ENCODE data around the gene OR2T27. TPM values are rescaled to one million over a fixed set of nuclear protein-coding genes. Genes with fewer than 3 reads are reported as not detected.
A peak's percentile ranks its signal among the peaks of the same experiment; 100 is the strongest.

OR2T27 gene
- total RNA-seq, 3 donors from 2014 or later, result not detected

GRCh38 chr1:248696774-248697173 lies 41.4 kb upstream of the OR2T27 start:
- ATAC-seq (no peak), DNase-seq (no peak)
- intact Hi-C loops (cut with DNase I, micrococcal nuclease), result loop anchor here in 1 of 2 donors (2.0 kb wide), 1 partner anchor 110 kb away; no protein-coding TSS in a partner anchor
- no peaks in the 10 kb centered on the region for H3K4me1 ChIP-seq (ENCODE audit: low read depth)
- H3K9me3 ChIP-seq, result no peaks in the 10 kb centered on the region
- no peak overlapping the region for H3K4me3 ChIP-seq
- no peaks in the 10 kb centered on the region for H3K36me3 ChIP-seq (ENCODE audit: low read depth)
- no peak for TF ChIP-seq CTCF (IDR thresholded peaks at IDR 0.05)

GRCh38 chr1:248696261-248696660 lies 40.9 kb upstream of the OR2T27 start:
- ATAC-seq (peak; percentile 81), DNase-seq (peak in 2 of 3 donors; percentile 61 to 72)
- H3K4me1 ChIP-seq (ENCODE audit: low read depth), result no peaks in the 10 kb centered on the region
- H3K4me3 ChIP-seq, result no peak overlapping the region
- intact Hi-C loops (cut with DNase I, micrococcal nuclease), result loop anchor here in 1 of 2 donors (2.0 kb wide), 1 partner anchor 111 kb away; no protein-coding TSS in a partner anchor
- no peaks in the 10 kb centered on the region for H3K36me3 ChIP-seq (ENCODE audit: low read depth)
- H3K9me3 ChIP-seq, result no peaks in the 10 kb centered on the region
- no peak for TF ChIP-seq CTCF (IDR thresholded peaks at IDR 0.05)

GRCh38 chr1:248695451-248696132 lies 40.3 kb upstream of the OR2T27 start:
- Histone ChIP-seq H3K4me3 (no peak overlapping the region), H3K36me3 (ENCODE audit: low read depth) (no peaks in the 10 kb centered on the region), H3K4me1 (ENCODE audit: low read depth) (no peaks in the 10 kb centered on the region), H3K9me3 (no peaks in the 10 kb centered on the region)
- intact Hi-C loops (cut with DNase I, micrococcal nuclease), result loop anchor here in 1 of 2 donors (2.0 kb wide), 1 partner anchor 111 kb away; no protein-coding TSS in a partner anchor
- TF ChIP-seq CTCF (IDR thresholded peaks at IDR 0.05), result no peak
- DNase-seq, result no peak
- no peak for ATAC-seq

GRCh38 chr1:248691567-248692155 lies 36.3 kb upstream of the OR2T27 start:
- DNase-seq, result no peak
- no peaks in the 10 kb centered on the region for H3K36me3 ChIP-seq (ENCODE audit: low read depth)
- no peaks in the 10 kb centered on the region for H3K4me1 ChIP-seq (ENCODE audit: low read depth)
- H3K9me3 ChIP-seq, result no peaks in the 10 kb centered on the region
- ATAC-seq, result no peak
- no peak overlapping the region for H3K4me3 ChIP-seq
- intact Hi-C loops (cut with DNase I, micrococcal nuclease), result no loop called here
- TF ChIP-seq CTCF (IDR thresholded peaks at IDR 0.05), result no peak

GRCh38 chr1:248688527-248689298 lies 33.4 kb upstream of the OR2T27 start:
- intact Hi-C loops (cut with DNase I, micrococcal nuclease), result no loop called here
- Histone ChIP-seq H3K36me3 (ENCODE audit: low read depth) (no peaks in the 10 kb centered on the region), H3K9me3 (no peaks in the 10 kb centered on the region), H3K4me3 (no peak overlapping the region), H3K4me1 (ENCODE audit: low read depth) (no peaks in the 10 kb centered on the region)
- no peak for DNase-seq
- no peak for ATAC-seq
- no peak for TF ChIP-seq CTCF (IDR thresholded peaks at IDR 0.05)

Data from mucosa of descending colon (tissue), 3 donors.